Adrenal gland (tissue), 12 donors: Measurements from ENCODE around the gene SCFD2. TPM values are rescaled to one million over a fixed set of nuclear protein-coding genes. Genes with fewer than 3 reads are reported as not detected.
"Not testable (repeated sequence)": the region's sequence is repeated elsewhere in the genome, so short reads cannot be mapped to it uniquely, and the experiment has no call there.

Experiments
- DNase-seq, 7 donors: peaks; one replicate each; pipeline ENCODE4 v3.0.0-alpha.2; 2019 to 2020
- H3K27ac ChIP-seq, 5 donors: fragments of 200-600 bp; sonication (generic) in 4 of 5; 1 replicate in 3 of 5; 2 replicates in 2 of 5; pipeline versions ENCODE4 v1.5.1 to v1.8.0; 2016 to 2020; ENCODE audit warnings: mild to moderate bottlenecking in 1 of 5
- H3K27me3 ChIP-seq: fragments of 200-600 bp; 2 replicates; pipeline ENCODE4 v1.8.0; 2021
- H3K36me3 ChIP-seq, 2 donors: fragments of 200-600 bp; replicated peaks in 1 of 2; 1 replicate in 1 of 2; 2 replicates in 1 of 2; pipeline versions ENCODE4 v1.5.1 to v1.8.0; 2018 to 2022
- H3K4me1 ChIP-seq, 2 donors: fragments of 200-600 bp; replicated peaks in 1 of 2; 1 replicate in 1 of 2; 2 replicates in 1 of 2; pipeline versions ENCODE4 v1.5.1 to v1.8.0; 2018 to 2021
- H3K4me3 ChIP-seq, 4 donors: fragments of 200-600 bp; sonication (generic) in 3 of 4; one replicate each; pipeline ENCODE4 v1.5.1; 2016 to 2018
- H3K9me3 ChIP-seq, 3 donors: fragments of 200-600 bp; sonication (generic) in 1 of 3; replicated peaks in 1 of 3; 1 replicate in 2 of 3; 2 replicates in 1 of 3; pipeline versions ENCODE4 v1.5.1 to v1.8.0; 2016 to 2021
- CTCF ChIP-seq, 6 experiments: fragments of 450-650 bp in 4 of 6; fragments of 200-600 bp in 2 of 6; sonication (generic) in 1 of 6; IDR thresholded peaks; 1 replicate in 5 of 6; 2 replicates in 1 of 6; pipeline versions ENCODE4 v1.5.1 to v1.8.0; 2016 to 2021; ENCODE audit warnings: antibody characterized with exemption in 6 of 6, mild to moderate bottlenecking in 2 of 6, moderate library complexity in 1 of 6
- POLR2A ChIP-seq, 2 donors: fragments of 450-650 bp; IDR thresholded peaks; one replicate each; pipeline ENCODE4 v1.6.1; 2017; ENCODE audit warnings: antibody characterized with exemption in 2 of 2, mild to moderate bottlenecking in 2 of 2, moderate library complexity in 1 of 2
- WGBS, 4 donors: extraction: QIAGEN DNeasy Blood & Tissue Kit in 2 of 4; methylation state at CpG; one replicate each; pipeline versions ENCODE4 v1.1.5 to v1.1.7; 2013 to 2017; 5-methylcytosine and 5-hydroxymethylcytosine counted together
- intact Hi-C, 2 donors: fragments of 100-400 bp; cut with DNase I; formaldehyde crosslinking; loops; one replicate each; pipeline versions ENCODE4 v1.14.1 to v1.15.0; 2022 to 2023
- polyA plus RNA-seq, 3 donors: library from polyadenylated mRNA; stranded (reverse); fragments of 200-250 nt in 2 of 3; fragments of 350-450 nt in 1 of 3; fragmentation: Illumina TruSeq in 1 of 3; extraction: RNeasy Lipid Tissue Mini Kit (QIAGEN cat#74804) in 1 of 3; gene quantifications; one replicate each; pipeline ENCODE4 v1.2.3, GENCODE V29; 2013 to 2014
- total RNA-seq, 9 donors: library from RNA; depleted of rRNA in 4 of 9; stranded (reverse); fragments of >200 nt in 4 of 9; fragments of 120-200 nt in 1 of 9; fragmentation: NEBNext Ultra II Directional in 1 of 9; extraction: Animal tissue kit (Norgen Biotek cat#: 25700) in 1 of 9; gene quantifications; one replicate each; pipeline versions ENCODE4 v1.1.0 to v1.2.4, GENCODE V29; 2013 to 2023
- donor health status: healthy with polysubstance abuse.
- donor health status: Bipolar disorder and iron deficiency.
- donor health status: DM: yes; HTN: yes; CAD: no.
- donor health status: DM: no; HTN: no; CAD: no.
- donor health status: DM: no; HTN: no; CAD: no.
- donor health status: DM: yes; HTN: yes; CAD: no.

SCFD2 gene
- total and polyA plus RNA-seq, 12 donors, result 5.2 to 34.9 (median 23.4) TPM

DNA sequence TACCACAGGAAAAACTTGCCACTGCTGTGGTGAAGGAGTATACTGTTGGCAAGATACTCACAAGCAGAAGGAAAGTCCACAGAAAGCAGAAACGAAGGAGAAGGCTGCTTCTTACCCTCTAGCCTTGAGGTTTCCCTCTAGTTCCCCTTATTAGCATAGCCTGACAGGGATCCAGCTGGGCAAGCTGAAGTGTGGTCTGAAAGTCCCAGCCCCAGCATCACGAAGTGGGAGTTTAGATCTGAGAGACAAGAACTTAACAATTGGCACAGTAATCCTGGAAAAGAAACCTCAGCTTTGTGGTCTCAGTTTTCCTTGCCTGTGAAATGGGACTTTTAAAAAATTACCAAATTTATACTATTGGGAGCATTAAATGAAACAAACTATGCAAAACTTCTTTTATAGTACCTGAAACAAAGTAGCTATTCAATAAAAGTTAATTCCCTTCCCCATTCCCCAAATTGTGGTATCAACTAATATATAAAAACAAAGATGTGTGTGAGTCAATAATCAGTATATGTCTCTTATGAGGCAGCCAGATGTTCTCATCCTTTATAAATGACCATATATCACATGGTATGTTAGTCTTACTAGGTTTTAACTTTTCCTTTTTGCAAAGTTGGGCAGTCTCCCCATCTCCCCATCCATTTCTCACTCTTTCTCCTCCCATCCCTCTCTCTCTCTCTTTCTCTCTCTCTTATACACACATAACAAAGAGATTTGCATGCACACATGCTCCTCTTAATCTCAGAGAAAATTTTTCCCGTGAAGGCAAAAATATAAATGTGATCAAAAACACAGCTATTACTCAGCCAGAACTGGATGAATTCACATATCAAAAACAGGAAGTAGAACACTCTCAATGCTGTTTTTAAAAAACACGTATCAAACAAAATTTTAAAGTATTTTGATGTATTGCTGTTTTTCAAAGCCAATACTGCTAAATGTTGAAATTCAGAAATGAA lies 57.8 kb downstream of the SCFD2 start:
- 63 to 65% (median 64%) methylated on average over 4 of the region's 4 CpGs for WGBS, 4 donors
- TF ChIP-seq CTCF (IDR thresholded peaks at IDR 0.05) (no peak), POLR2A (IDR thresholded peaks at IDR 0.05) (no peak)
- no peaks in the 10 kb centered on the region for H3K4me1 ChIP-seq
- H3K9me3 ChIP-seq, result no peaks in the 10 kb centered on the region
- intact Hi-C loops, result no loop called here
- no peaks in the 10 kb centered on the region for H3K36me3 ChIP-seq
- no peaks in the 10 kb centered on the region for H3K27me3 ChIP-seq
- no peak overlapping the region for H3K27ac ChIP-seq
- H3K4me3 ChIP-seq, result no peak overlapping the region
- no peak for DNase-seq

DNA sequence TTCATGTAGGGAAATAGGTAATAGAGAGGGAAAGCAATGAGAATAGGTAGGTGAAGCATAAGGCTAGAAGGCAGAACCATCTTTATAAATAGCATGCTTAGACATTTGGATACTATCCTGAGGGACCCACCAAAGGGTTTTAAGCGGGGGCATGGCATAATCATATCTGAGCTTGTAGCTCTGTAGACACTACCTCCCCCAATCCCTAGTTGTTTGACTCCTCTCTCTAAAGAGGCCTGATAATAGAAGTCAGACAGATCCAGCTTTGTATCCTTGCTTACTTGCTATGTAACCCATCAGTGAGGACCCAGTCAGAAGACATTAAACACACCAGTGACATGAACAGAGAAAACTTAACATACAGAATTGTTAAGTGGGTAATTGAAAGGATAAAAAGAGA lies 58.7 kb downstream of the SCFD2 start:
- no peaks in the 10 kb centered on the region for H3K9me3 ChIP-seq
- no peaks in the 10 kb centered on the region for H3K4me1 ChIP-seq
- no peaks in the 10 kb centered on the region for H3K36me3 ChIP-seq
- intact Hi-C loops, result no loop called here
- TF ChIP-seq POLR2A (IDR thresholded peaks at IDR 0.05) (no peak), CTCF (IDR thresholded peaks at IDR 0.05) (no peak)
- no peak overlapping the region for H3K27ac ChIP-seq
- H3K4me3 ChIP-seq, result no peak overlapping the region
- no peak for DNase-seq
- WGBS, 4 donors, result 80 to 97% (median 91%) methylated on average over 1 of the region's 1 CpG
- H3K27me3 ChIP-seq, result no peaks in the 10 kb centered on the region

- Histone ChIP-seq H3K4me1 (no peaks in the 10 kb centered on the region), H3K9me3 (no peaks in the 10 kb centered on the region), H3K27me3 (no peaks in the 10 kb centered on the region), H3K36me3 (no peaks in the 10 kb centered on the region), H3K4me3 (no peak overlapping the region), H3K27ac (no peak overlapping the region)
- no peak for TF ChIP-seq CTCF (IDR thresholded peaks at IDR 0.05)
- no peak for TF ChIP-seq POLR2A (IDR thresholded peaks at IDR 0.05)
- WGBS, 4 donors, result 62 to 95% (median 82%) methylated on average over 2 of the region's 2 CpGs
- intact Hi-C loops, result no loop called here
- no peak for DNase-seq
These were observed 59.1 kb downstream of the SCFD2 start for GRCh38 chr4:53306729-53307128.

DNA sequence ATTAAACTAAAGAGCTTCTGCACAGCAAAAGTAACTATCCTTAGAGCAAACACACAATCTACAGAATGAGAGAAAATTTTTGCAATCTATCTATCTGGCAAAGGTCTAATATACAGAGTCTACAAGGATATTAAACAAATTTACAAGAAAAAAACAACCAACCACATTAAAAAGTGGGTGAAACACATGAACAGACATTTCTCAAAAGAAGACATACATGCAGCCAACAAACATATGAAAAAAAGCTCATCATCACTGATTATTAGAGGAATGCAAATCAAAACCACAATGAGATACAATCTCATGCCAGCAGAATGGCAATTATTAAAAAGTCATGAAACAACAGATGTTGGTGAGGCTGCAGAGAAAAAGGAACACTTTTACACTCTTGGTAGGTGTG lies 73.7 kb downstream of the SCFD2 start:
- H3K9me3 ChIP-seq, intact Hi-C loops, H3K27me3 ChIP-seq, H3K36me3 ChIP-seq, H3K27ac ChIP-seq, H3K4me3 ChIP-seq, H3K4me1 ChIP-seq, DNase-seq: not testable (repeated sequence)

- TF ChIP-seq CTCF (IDR thresholded peaks at IDR 0.05) (no peak), POLR2A (IDR thresholded peaks at IDR 0.05) (no peak)
- Histone ChIP-seq H3K4me3 (no peak overlapping the region), H3K36me3 (no peaks in the 10 kb centered on the region), H3K4me1 (no peaks in the 10 kb centered on the region), H3K27me3 (no peaks in the 10 kb centered on the region), H3K27ac (no peak overlapping the region), H3K9me3 (peaks cover 0 to 6% (median 0%) of the 10 kb centered on the region in 3 donors)
- 91 to 95% (median 94%) methylated on average over 2 of the region's 2 CpGs for WGBS, 4 donors
- intact Hi-C loops, result no loop called here
- DNase-seq, result no peak
These were observed 84.4 kb downstream of the SCFD2 start for GRCh38 chr4:53281438-53281837.
